ENCODE results near the gene TUT4.

TUT4 gene

DNA sequence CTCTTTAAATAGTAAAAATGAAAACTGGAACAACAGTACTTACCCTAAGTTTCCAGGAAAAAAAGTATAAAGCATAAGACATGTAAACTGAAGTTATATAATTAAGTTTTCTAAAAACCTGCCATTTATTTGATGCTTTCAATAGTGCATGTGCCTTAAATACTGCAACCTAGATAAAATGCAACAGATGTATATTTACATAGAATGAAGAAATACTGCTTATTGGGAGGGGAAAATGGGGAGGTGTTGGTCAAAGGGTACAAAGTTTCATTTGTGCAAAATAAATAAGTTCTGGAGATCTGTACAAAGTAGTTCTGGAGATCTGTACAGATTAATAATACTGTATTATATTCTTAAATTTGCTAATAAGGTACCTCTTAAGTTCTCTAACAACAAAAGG, 79.9 kb downstream of the TUT4 start:
- TF ChIP-seq, protein P1, sequence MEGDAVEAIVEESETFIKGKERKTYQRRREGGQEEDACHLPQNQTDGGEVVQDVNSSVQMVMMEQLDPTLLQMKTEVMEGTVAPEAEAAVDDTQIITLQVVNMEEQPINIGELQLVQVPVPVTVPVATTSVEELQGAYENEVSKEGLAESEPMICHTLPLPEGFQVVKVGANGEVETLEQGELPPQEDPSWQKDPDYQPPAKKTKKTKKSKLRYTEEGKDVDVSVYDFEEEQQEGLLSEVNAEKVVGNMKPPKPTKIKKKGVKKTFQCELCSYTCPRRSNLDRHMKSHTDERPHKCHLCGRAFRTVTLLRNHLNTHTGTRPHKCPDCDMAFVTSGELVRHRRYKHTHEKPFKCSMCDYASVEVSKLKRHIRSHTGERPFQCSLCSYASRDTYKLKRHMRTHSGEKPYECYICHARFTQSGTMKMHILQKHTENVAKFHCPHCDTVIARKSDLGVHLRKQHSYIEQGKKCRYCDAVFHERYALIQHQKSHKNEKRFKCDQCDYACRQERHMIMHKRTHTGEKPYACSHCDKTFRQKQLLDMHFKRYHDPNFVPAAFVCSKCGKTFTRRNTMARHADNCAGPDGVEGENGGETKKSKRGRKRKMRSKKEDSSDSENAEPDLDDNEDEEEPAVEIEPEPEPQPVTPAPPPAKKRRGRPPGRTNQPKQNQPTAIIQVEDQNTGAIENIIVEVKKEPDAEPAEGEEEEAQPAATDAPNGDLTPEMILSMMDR (conservative IDR thresholded peaks at IDR 0.05; ENCODE audit: low read depth, low read length) = no peak
- H3K4me3 ChIP-seq (ENCODE audit: low read length) = no peak overlapping the region
- DNase-seq (ENCODE audit: low read depth) = no peak

DNA sequence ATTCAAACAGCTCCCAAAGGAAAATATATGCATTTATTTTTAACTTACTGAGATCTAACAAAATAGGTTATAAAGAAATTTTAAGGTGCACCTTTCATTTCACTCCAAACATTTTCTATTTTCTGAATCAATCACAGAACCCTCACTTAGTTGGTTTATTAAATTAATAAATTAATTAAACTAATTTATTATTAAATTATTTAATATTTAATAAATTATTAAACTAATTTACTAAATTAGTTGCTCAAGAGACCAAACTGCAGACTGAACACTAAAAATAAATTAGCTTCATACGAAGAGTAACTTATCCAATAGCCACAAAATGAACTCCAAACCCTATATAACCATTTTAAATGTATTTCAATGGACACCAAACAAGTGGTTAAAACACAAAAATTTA, 80.5 kb downstream of the TUT4 start:
- no peak for DNase-seq (ENCODE audit: low read depth)
- H3K4me3 ChIP-seq (ENCODE audit: low read length) = no peak overlapping the region
- TF ChIP-seq, protein P1 (conservative IDR thresholded peaks at IDR 0.05; ENCODE audit: low read depth, low read length) = no peak

GRCh38 chr1:52469108-52469507, 83.8 kb downstream of the TUT4 start:
- no peak for DNase-seq (ENCODE audit: low read depth)
- TF ChIP-seq, protein P1 (conservative IDR thresholded peaks at IDR 0.05; ENCODE audit: low read depth, low read length) = no peak
- H3K4me3 ChIP-seq (ENCODE audit: low read length) = no peak overlapping the region

DNA sequence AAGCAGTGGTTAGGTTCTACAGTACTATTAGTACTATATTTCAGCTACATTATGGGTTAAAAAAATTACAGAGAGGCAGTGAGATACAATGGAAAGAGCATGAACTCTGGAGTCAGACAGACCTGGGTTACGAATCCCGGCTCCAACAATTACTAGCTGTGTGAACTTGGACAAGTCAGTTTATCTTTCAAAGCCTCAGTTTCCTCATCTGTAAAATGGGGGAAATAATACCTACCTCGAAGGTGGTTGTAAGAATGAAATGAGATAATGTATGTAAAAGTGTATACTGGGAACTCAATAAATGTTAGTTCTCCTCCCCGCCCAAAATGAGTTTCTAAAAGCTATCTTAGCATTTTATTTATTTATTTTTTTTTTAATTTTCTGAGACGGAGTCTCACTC, 89.0 kb downstream of the TUT4 start:
- no peak for DNase-seq (ENCODE audit: low read depth)
- no peak overlapping the region for H3K4me3 ChIP-seq (ENCODE audit: low read length)
- TF ChIP-seq, protein P1 (conservative IDR thresholded peaks at IDR 0.05; ENCODE audit: low read depth, low read length) = no peak

DNA sequence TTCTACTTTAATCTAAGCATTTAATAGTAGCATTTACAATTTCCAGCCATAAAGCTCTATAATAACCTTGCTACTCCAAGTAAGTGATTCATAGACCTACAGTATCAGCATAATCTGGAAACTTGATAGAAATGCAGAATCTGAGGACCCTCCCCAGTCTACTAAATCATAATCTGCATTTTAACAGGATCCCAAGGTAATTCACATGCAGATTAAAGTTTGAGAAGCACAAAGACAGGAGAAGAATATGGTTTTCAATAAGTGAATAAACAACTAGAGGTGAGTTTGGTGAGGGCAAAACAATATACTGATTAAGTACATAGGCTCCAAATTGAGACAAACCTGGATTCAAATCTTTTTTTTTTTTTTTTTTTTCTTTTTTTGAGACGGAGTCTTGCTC, 91.1 kb downstream of the TUT4 start:
- TF ChIP-seq, protein P1 (conservative IDR thresholded peaks at IDR 0.05; ENCODE audit: low read depth, low read length) = no peak
- DNase-seq (ENCODE audit: low read depth) = no peak
- no peak overlapping the region for H3K4me3 ChIP-seq (ENCODE audit: low read length)

DNA sequence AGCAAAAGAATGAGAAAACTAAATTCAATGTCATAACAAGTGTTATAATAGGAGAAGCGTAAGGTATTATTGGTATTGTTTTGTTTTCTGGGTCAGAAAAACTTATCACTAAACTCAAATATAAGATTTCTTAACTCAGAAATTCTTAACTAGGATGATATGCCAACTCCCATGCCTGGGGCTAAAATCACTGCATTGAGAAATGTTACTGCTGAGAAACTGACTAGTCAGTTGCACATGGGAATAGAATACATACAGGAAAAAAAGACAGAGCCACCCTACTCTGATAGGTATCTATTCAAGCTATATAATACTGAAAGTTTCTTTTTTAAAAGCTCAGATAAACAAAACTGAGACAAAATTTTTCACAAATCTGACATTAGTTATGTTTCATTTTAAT, 92.2 kb downstream of the TUT4 start:
- DNase-seq (ENCODE audit: low read depth) = no peak
- TF ChIP-seq, protein P1 (conservative IDR thresholded peaks at IDR 0.05; ENCODE audit: low read depth, low read length) = no peak
- H3K4me3 ChIP-seq (ENCODE audit: low read length) = no peak overlapping the region

DNA sequence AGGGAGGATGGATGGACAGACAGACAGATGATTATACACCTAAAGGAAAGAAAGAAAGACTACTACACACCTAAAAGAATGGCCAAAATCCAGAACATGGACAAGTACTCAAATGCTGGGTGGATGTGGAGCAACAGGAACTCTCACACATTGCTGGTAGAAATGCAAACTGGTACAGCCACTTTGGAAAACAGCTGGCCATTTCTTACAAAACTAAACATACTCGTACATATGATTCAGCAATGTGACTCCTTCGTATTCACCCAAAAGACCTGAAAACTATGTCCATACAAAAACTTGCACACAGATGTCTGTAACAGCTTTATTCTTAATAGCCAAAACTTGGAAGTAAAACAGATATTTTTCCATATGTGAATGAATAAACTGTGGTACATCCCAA, 97.2 kb downstream of the TUT4 start:
- no peak overlapping the region for H3K4me3 ChIP-seq (ENCODE audit: low read length)
- DNase-seq (ENCODE audit: low read depth) = no peak
- TF ChIP-seq, protein P1 (conservative IDR thresholded peaks at IDR 0.05; ENCODE audit: low read depth, low read length) = no peak

Data from retinal pigment epithelial cell (primary cell).